Thyroid gland (tissue), 4 donors: Measurements from ENCODE around the gene ZSCAN29.

Experiments used
- CTCF ChIP-seq, 6 experiments: fragments of 200-600 bp in 3 of 6; fragments of 450-650 bp in 3 of 6; sonication (generic) in 3 of 6; IDR thresholded peaks; one replicate each; pipeline ENCODE4 v1.5.1; 2016 to 2019; ENCODE audit warnings: antibody characterized with exemption in 6 of 6, mild to moderate bottlenecking in 2 of 6, inconsistent platforms in 1 of 6, moderate library complexity in 1 of 6
- POLR2A ChIP-seq, 2 donors: fragments of 450-650 bp; IDR thresholded peaks; one replicate each; pipeline ENCODE4 v1.6.1; 2017; ENCODE audit warnings: antibody characterized with exemption in 2 of 2, mild to moderate bottlenecking in 2 of 2, moderate library complexity in 1 of 2

GRCh38 chr15:43410572-43411214 lies 39.9 kb upstream of the ZSCAN29 start:
- TF ChIP-seq CTCF (IDR thresholded peaks at IDR 0.05) = no peak
- no peak for TF ChIP-seq POLR2A (IDR thresholded peaks at IDR 0.05)
